NB4 (cell line): ENCODE measurements around the gene QDPR.

Source experiments
- MYC ChIP-seq: IDR thresholded peaks from 2 replicates; pipeline ENCODE4 v1.6.1; 2011; ENCODE audit warnings: low read depth, low read length
- POLR2A ChIP-seq: IDR thresholded peaks from 2 replicates; pipeline ENCODE4 v1.6.1; 2011; ENCODE audit warnings: mild to moderate bottlenecking; ENCODE audit not compliant: insufficient read length; ENCODE audit errors: extremely low read depth
- TF ChIP-seq, protein P1 (sequence below): IDR thresholded peaks from one replicate; pipeline ENCODE4 v1.5.1; 2012; ENCODE audit warnings: low read depth, low read length

DNA sequence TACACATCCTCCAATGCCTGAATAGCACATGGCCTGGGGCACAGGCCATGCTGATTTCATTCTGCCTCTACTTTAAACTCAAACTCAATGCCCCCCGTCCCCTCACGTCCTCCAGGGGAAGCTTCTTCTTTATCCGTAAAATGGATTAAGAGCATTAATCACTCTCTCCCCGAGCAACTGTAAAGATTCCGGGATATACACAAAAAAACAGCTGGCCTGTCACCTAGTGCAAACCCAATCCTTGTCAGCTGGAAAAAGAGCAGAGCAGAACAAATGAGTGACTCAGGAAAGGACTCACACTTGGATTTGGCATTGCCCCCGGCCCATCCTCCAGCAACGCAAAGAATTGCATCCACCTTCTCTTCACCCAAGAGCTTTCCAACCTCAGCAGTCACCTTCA lies 7.8 kb downstream of the QDPR start:
- TF ChIP-seq, protein P1, sequence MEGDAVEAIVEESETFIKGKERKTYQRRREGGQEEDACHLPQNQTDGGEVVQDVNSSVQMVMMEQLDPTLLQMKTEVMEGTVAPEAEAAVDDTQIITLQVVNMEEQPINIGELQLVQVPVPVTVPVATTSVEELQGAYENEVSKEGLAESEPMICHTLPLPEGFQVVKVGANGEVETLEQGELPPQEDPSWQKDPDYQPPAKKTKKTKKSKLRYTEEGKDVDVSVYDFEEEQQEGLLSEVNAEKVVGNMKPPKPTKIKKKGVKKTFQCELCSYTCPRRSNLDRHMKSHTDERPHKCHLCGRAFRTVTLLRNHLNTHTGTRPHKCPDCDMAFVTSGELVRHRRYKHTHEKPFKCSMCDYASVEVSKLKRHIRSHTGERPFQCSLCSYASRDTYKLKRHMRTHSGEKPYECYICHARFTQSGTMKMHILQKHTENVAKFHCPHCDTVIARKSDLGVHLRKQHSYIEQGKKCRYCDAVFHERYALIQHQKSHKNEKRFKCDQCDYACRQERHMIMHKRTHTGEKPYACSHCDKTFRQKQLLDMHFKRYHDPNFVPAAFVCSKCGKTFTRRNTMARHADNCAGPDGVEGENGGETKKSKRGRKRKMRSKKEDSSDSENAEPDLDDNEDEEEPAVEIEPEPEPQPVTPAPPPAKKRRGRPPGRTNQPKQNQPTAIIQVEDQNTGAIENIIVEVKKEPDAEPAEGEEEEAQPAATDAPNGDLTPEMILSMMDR = no peak
- TF ChIP-seq POLR2A (no peak), MYC (no peak)
